Activated CD4-positive, alpha-beta memory T cell treated with anti-CD3 and anti-CD28 coated beads, Interleukin-2, amount 10 ng/mL, durations not matched to agents 7 days and 5 days (primary cell): ENCODE results near the gene GRB10. TPM values are rescaled to one million over a fixed set of nuclear protein-coding genes. Genes with fewer than 3 reads are reported as not detected.

ENCODE experiments used
- CTCF ChIA-PET: fragments of 350-600 bp; sonication (Branson Sonifier 250); formaldehyde crosslinking; loops from one replicate; lab custom pipeline; 2021; ENCODE audit warnings: antibody characterized with exemption, inconsistent platforms; lab: Charles Lee
- POLR2A ChIA-PET: fragments of 350-600 bp; sonication (Branson Sonifier 250); formaldehyde crosslinking; loops from one replicate; lab custom pipeline; 2021; ENCODE audit warnings: antibody characterized with exemption; lab: Charles Lee
- DNase-seq: peaks from one replicate; pipeline ENCODE4 v3.0.0-alpha.2; 2020
- H3K27ac Mint-ChIP-seq: one replicate; pipeline ENCODE4 v1.8.0; 2021; ENCODE audit warnings: mild to moderate bottlenecking, mixed read lengths
- H3K27me3 Mint-ChIP-seq: one replicate; pipeline ENCODE4 v1.8.0; 2021; ENCODE audit warnings: mixed read lengths
- H3K36me3 Mint-ChIP-seq: one replicate; pipeline ENCODE4 v1.8.0; 2021; ENCODE audit warnings: low read depth, mixed read lengths
- H3K4me1 Mint-ChIP-seq: one replicate; pipeline ENCODE4 v1.8.0; 2021; ENCODE audit warnings: mixed read lengths
- H3K4me3 Mint-ChIP-seq: one replicate; pipeline ENCODE4 v1.8.0; 2021; ENCODE audit warnings: mild to moderate bottlenecking, mixed read lengths
- H3K9me3 Mint-ChIP-seq: one replicate; pipeline ENCODE4 v1.8.0; 2021; ENCODE audit warnings: mixed read lengths
- total RNA-seq, 2 experiments: library from RNA; stranded (reverse); gene quantifications; one replicate each; pipeline ENCODE4 v1.2.3, GENCODE V29; 2021

GRB10 gene
- total RNA-seq, 2 experiments from 2014 or later, result 13.9 to 14.2 TPM

GRCh38 chr7:50540785-50541579 is 241.7 kb downstream of the GRB10 start:
- H3K4me3 Mint-ChIP-seq, result no peak overlapping the region
- H3K9me3 Mint-ChIP-seq, result no peaks in the 10 kb centered on the region
- H3K27me3 Mint-ChIP-seq, result peaks cover 7% of the 10 kb centered on the region
- no peak for DNase-seq
- CTCF ChIA-PET, result no interaction called here
- POLR2A ChIA-PET, result no interaction called here
- H3K4me1 Mint-ChIP-seq, result no peaks in the 10 kb centered on the region
- no peaks in the 10 kb centered on the region for H3K36me3 Mint-ChIP-seq
- no peak overlapping the region for H3K27ac Mint-ChIP-seq

Other genes with a start within 250 kb of the GRB10 start
- not detected for gene DDC, start 217.5 kb downstream of the GRB10 start, total RNA-seq